ENCODE measurements around the gene ENPP6.

DNA sequence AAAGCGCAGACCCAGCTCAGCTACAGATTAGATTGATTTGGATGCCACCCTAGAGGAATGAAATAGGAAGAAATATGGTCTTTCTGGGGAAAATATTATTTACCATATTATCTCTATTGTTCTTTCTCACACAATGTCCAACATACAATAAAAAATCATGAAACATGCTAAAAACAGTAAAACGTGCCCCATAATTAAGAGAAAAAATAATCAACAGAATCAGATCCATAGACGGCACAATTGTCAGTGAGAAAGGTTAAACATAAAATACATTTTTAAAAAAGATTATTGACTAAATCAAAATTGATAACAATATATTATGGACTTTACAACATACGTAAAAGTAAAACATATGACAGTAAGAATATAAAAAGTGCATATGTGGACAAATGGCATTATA, 90.9 kb downstream of the ENPP6 start:
- no peak for TF ChIP-seq CTCF (IDR thresholded peaks at IDR 0.05)
- no peak for TF ChIP-seq POLR2A (IDR thresholded peaks at IDR 0.05)
